GM12878 (cell line): ENCODE data around the gene ARID5B. TPM values are rescaled to one million over a fixed set of nuclear protein-coding genes. Genes with fewer than 3 reads are reported as not detected.

Experiments used
- ATAC-seq: fragments of 200-7000 bp; cut with Tn5 transposase; 3 replicates; pipeline ENCODE4 v1.9.1; 2020; ENCODE audit warnings: mild to moderate bottlenecking, moderate library complexity
- BruUV-seq: library from RNA; stranded (reverse); fragments of 400-500 nt; replicated peaks from 2 replicates; lab custom pipeline; 2021; lab: Mats Ljungman, UMichigan
- CTCF ChIA-PET: fragments of 300-600 bp; sonication (Branson Sonifier 250); formaldehyde crosslinking; extraction: SDS; loops from one replicate; lab custom pipeline; 2021; ENCODE audit warnings: inconsistent platforms; lab: Yijun Ruan, JAX
- POLR2A ChIA-PET: fragments of 350-600 bp; formaldehyde crosslinking; extraction: SDS; loops from one replicate; lab custom pipeline; 2021; ENCODE audit warnings: inconsistent platforms; lab: Charles Lee
- RAD21 ChIA-PET: fragments of 300-600 bp; sonication (Branson Sonifier 250); formaldehyde crosslinking; loops from one replicate; lab custom pipeline; 2023; ENCODE audit warnings: antibody characterized with exemption; ENCODE audit not compliant: unreplicated experiment; lab: Charles Lee
- SMC1A ChIA-PET: fragments of 300-600 bp; sonication (Branson Sonifier 250); formaldehyde crosslinking; loops from one replicate; lab custom pipeline; 2023; ENCODE audit not compliant: unreplicated experiment, uncharacterized antibody; lab: Charles Lee
- DNase-seq: peaks from one replicate; pipeline ENCODE4 v3.0.0-alpha.2; 2011; ENCODE audit warnings: low read depth, low spot score
- FAIRE-seq: peaks from 3 replicates; lab custom pipeline; 2011; peaks lifted over from hg19 to GRCh38; lab: Jason Lieb, UNC
- H2AFZ ChIP-seq: 2 replicates; pipeline ENCODE4 v1.6.0; 2011; ENCODE audit warnings: low read depth, low read length, control low read depth; ENCODE audit not compliant: control insufficient read depth
- H3K27ac ChIP-seq: 2 replicates; pipeline ENCODE4 v1.5.1; 2011; ENCODE audit warnings: control low read depth; ENCODE audit not compliant: control insufficient read depth, insufficient read depth
- H3K27me3 ChIP-seq, 2 experiments: replicated peaks in 1 of 2; 2 replicates each; pipeline versions ENCODE4 v1.6.0 to v1.6.1; 2011; ENCODE audit warnings: low read length in 1 of 2; ENCODE audit not compliant: control insufficient read depth in 2 of 2, insufficient read depth in 2 of 2
- H3K36me3 ChIP-seq, 2 experiments: 2 replicates each; pipeline ENCODE4 v1.5.1; 2011; ENCODE audit warnings: low read length in 1 of 2; ENCODE audit not compliant: control insufficient read depth in 2 of 2, insufficient read depth in 2 of 2
- H3K4me1 ChIP-seq: 2 replicates; pipeline ENCODE4 v1.6.1; 2011; ENCODE audit warnings: mild to moderate bottlenecking, low read length, moderate library complexity, mixed read lengths; ENCODE audit not compliant: control insufficient read depth, insufficient read depth
- H3K4me2 ChIP-seq: 2 replicates; pipeline ENCODE4 v1.6.0; 2011; ENCODE audit warnings: control low read depth; ENCODE audit not compliant: control insufficient read depth, insufficient read depth
- H3K4me3 ChIP-seq: fragments of 200-600 bp; sonication (generic); 2 replicates; pipeline ENCODE4 v1.5.1; 2016
- H3K79me2 ChIP-seq: 2 replicates; pipeline ENCODE4 v1.6.0; 2011; ENCODE audit warnings: low read length; ENCODE audit not compliant: control insufficient read depth, insufficient read depth
- H3K9ac ChIP-seq: 2 replicates; pipeline ENCODE4 v1.8.0; 2011; ENCODE audit warnings: low read length, control low read depth, mixed read lengths; ENCODE audit not compliant: control insufficient read depth, insufficient read depth
- H3K9me3 ChIP-seq: replicated peaks from 3 replicates; pipeline ENCODE4 v1.5.1; 2011; ENCODE audit warnings: mild to moderate bottlenecking, low read length; ENCODE audit not compliant: control insufficient read depth, insufficient read depth
- H4K20me1 ChIP-seq: 2 replicates; pipeline ENCODE4 v1.6.0; 2011; ENCODE audit not compliant: control insufficient read depth, insufficient read depth
- ATF7 ChIP-seq: fragments of 450-650 bp; IDR thresholded peaks from 2 replicates; pipeline ENCODE4 v1.6.1; 2016; ENCODE audit warnings: low read depth, mild to moderate bottlenecking
- BCL11A ChIP-seq: IDR thresholded peaks from 2 replicates; pipeline ENCODE4 v1.6.1; 2011; ENCODE audit warnings: low read depth, low read length
- CHD1 ChIP-seq: IDR thresholded peaks from 2 replicates; pipeline ENCODE4 v1.6.1; 2012; ENCODE audit warnings: low read depth, low read length, improper control_type of control experiment
- DPF2 ChIP-seq: fragments of 450-650 bp; IDR thresholded peaks from 2 replicates; pipeline ENCODE4 v1.6.1; 2017; ENCODE audit warnings: mild to moderate bottlenecking
- KLF5 ChIP-seq: fragments of 450-650 bp; IDR thresholded peaks from 2 replicates; pipeline ENCODE4 v1.6.1; 2014; ENCODE audit warnings: mild to moderate bottlenecking; ENCODE audit not compliant: partially characterized antibody
- MYB ChIP-seq: fragments of 150-350 bp; IDR thresholded peaks from 2 replicates; pipeline ENCODE4 v1.6.1; 2014; ENCODE audit warnings: mild to moderate bottlenecking, low read depth, low read length, borderline replicate concordance
- MYC ChIP-seq: IDR thresholded peaks from 2 replicates; pipeline ENCODE4 v1.6.1; 2011; ENCODE audit warnings: mild to moderate bottlenecking, low read length, moderate library complexity, inconsistent platforms; ENCODE audit not compliant: insufficient read depth, insufficient replicate concordance, insufficient read length, severe bottlenecking
- PAX5 ChIP-seq: IDR thresholded peaks from 2 replicates; pipeline ENCODE4 v1.6.1; 2011; ENCODE audit warnings: low read depth, low read length, borderline replicate concordance
- PAX8 ChIP-seq: fragments of 450-650 bp; IDR thresholded peaks from 2 replicates; pipeline ENCODE4 v1.6.1; 2017; ENCODE audit warnings: mild to moderate bottlenecking, moderate library complexity
- RFX5 ChIP-seq: IDR thresholded peaks from 2 replicates; pipeline ENCODE4 v1.6.1; 2011; ENCODE audit warnings: low read depth, low read length, improper control_type of control experiment
- SREBF2 ChIP-seq: IDR thresholded peaks from 2 replicates; pipeline ENCODE4 v1.6.1; 2012; ENCODE audit warnings: mild to moderate bottlenecking, low read length
- ZNF207 ChIP-seq: fragments of 450-650 bp; IDR thresholded peaks from 2 replicates; pipeline ENCODE4 v1.6.1; 2014; ENCODE audit warnings: antibody characterized with exemption, mild to moderate bottlenecking, borderline replicate concordance
- WGBS: methylation state at CpG from one replicate; pipeline ENCODE4 v1.1.6; 2016; ENCODE audit warnings: low lambda C conversion rate; ENCODE audit not compliant: insufficient replicate concordance, insufficient coverage; ENCODE audit errors: missing lambda C conversion rate; 5-methylcytosine and 5-hydroxymethylcytosine counted together
- in situ Hi-C: fragments of 300-500 bp; cut with MboI; formaldehyde crosslinking; loops from 9 replicates; pipeline ENCODE4 v1.14.3; 2018; ENCODE audit warnings: mixed read lengths
- intact Hi-C: fragments of 100-400 bp; cut with micrococcal nuclease; formaldehyde crosslinking; loops from one replicate; pipeline ENCODE4 v1.14.2; 2022; ENCODE audit not compliant: unreplicated experiment
- polyA plus RNA-seq, 11 experiments: library from polyadenylated mRNA; depleted of rRNA in 4 of 11; unstranded in 6 of 11; stranded (reverse) in 5 of 11; fragments of >200 nt; fragmentation: Nextera tagmentation in 4 of 11; fragmentation: Illumina TruSeq in 1 of 11; extraction: Ambion mirVana in 4 of 11; extraction: Trizol in 1 of 11; gene quantifications; 1 replicate in 1 of 11; 2 replicates in 10 of 11; pipeline versions ENCODE4 v1.2.1 to v1.2.3, GENCODE V29; 2011 to 2016; ENCODE audit warnings: inconsistent platforms in 2 of 11, missing spikeins in 2 of 11, low read depth in 1 of 11
- total RNA-seq, 4 experiments: library from RNA; depleted of rRNA in 3 of 4; stranded (reverse); fragments of >200 nt in 3 of 4; fragmentation: Illumina TruSeq in 1 of 4; extraction: Trizol in 1 of 4; gene quantifications; 2 replicates each; pipeline versions ENCODE4 v1.2.1 to v1.2.3, GENCODE V29; 2013 to 2021
- TF ChIP-seq, protein P1 (sequence below): fragments of 450-650 bp; IDR thresholded peaks from 2 replicates; pipeline ENCODE4 v1.6.1; 2018; ENCODE audit warnings: borderline replicate concordance, mild to moderate bottlenecking; ENCODE audit not compliant: partially characterized antibody
- TF ChIP-seq, protein P2 (sequence below): fragments of 450-650 bp; IDR thresholded peaks from 2 replicates; pipeline ENCODE4 v1.6.1; 2017; ENCODE audit warnings: antibody characterized with exemption, mild to moderate bottlenecking, moderate library complexity
- TF ChIP-seq, protein P3 (sequence below): fragments of 450-650 bp; IDR thresholded peaks from 2 replicates; pipeline ENCODE4 v1.6.1; 2017; ENCODE audit warnings: low read depth, mild to moderate bottlenecking, moderate library complexity

ARID5B gene
- total and polyA plus RNA-seq, 10 of the 15 experiments (the other 5 are each of a cell fraction or from before 2014, with no cell fraction given) = 2.7 to 8.5 (median 6.1) TPM

DNA sequence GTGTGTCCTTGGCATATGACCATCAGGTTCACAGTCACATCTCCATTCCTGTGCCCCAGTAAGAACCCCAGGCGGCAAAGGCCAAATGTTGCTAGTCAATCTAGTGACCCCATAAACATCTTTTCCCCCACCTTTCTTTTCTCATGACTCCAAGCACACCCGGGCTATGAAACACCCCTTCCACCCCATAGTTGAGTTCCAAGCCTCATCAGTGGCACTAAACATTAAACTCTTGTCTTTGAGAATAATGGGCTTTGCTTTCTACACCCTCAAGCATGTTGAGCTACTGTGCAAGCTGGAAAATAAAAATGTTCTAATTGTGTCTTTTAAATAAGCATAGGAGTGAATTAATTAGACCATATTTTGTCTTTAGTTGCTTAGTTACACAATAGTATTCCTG is 9.4 kb downstream of the ARID5B start:
- H3K27me3 ChIP-seq = no peaks in the 10 kb centered on the region
- ChIA-PET POLR2A (no interaction called here), RAD21 (no interaction called here)
- no peak for DNase-seq
- no peaks in the 10 kb centered on the region for H4K20me1 ChIP-seq
- no peaks in the 10 kb centered on the region; the same call in 1 of the 2 replicates for H3K4me1 ChIP-seq
- intact Hi-C loops (no loop called here), in situ Hi-C loops (no loop called here)
- no peak overlapping the region for H3K27ac ChIP-seq
- no peak overlapping the region for H3K9ac ChIP-seq
- BruUV-seq = no TSS peak
- H3K9me3 ChIP-seq = no peaks in the 10 kb centered on the region; the same call in 1 of the 3 replicates
- WGBS = 75% methylated on average over 2 of the region's 2 CpGs
- ATAC-seq = no peak
- no peak overlapping the region for H3K4me3 ChIP-seq
- no peak for FAIRE-seq
- TF ChIP-seq ATF7 (no peak), MYC (no peak), PAX8 (no peak), PAX5 (no peak), RFX5 (no peak), CHD1 (no peak), BCL11A (no peak), ZNF207 (no peak), MYB (no peak), KLF5 (no peak), SREBF2 (no peak), DPF2 (no peak)
- TF ChIP-seq, protein P1, sequence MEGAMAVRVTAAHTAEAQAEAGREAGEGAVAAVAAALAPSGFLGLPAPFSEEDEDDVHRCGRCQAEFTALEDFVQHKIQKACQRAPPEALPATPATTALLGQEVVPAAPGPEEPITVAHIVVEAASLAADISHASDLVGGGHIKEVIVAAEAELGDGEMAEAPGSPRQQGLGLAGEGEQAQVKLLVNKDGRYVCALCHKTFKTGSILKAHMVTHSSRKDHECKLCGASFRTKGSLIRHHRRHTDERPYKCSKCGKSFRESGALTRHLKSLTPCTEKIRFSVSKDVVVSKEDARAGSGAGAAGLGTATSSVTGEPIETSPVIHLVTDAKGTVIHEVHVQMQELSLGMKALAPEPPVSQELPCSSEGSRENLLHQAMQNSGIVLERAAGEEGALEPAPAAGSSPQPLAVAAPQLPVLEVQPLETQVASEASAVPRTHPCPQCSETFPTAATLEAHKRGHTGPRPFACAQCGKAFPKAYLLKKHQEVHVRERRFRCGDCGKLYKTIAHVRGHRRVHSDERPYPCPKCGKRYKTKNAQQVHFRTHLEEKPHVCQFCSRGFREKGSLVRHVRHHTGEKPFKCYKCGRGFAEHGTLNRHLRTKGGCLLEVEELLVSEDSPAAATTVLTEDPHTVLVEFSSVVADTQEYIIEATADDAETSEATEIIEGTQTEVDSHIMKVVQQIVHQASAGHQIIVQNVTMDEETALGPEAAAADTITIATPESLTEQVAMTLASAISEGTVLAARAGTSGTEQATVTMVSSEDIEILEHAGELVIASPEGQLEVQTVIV = no peak
- TF ChIP-seq, protein P2, sequence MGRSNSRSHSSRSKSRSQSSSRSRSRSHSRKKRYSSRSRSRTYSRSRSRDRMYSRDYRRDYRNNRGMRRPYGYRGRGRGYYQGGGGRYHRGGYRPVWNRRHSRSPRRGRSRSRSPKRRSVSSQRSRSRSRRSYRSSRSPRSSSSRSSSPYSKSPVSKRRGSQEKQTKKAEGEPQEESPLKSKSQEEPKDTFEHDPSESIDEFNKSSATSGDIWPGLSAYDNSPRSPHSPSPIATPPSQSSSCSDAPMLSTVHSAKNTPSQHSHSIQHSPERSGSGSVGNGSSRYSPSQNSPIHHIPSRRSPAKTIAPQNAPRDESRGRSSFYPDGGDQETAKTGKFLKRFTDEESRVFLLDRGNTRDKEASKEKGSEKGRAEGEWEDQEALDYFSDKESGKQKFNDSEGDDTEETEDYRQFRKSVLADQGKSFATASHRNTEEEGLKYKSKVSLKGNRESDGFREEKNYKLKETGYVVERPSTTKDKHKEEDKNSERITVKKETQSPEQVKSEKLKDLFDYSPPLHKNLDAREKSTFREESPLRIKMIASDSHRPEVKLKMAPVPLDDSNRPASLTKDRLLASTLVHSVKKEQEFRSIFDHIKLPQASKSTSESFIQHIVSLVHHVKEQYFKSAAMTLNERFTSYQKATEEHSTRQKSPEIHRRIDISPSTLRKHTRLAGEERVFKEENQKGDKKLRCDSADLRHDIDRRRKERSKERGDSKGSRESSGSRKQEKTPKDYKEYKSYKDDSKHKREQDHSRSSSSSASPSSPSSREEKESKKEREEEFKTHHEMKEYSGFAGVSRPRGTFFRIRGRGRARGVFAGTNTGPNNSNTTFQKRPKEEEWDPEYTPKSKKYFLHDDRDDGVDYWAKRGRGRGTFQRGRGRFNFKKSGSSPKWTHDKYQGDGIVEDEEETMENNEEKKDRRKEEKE = no peak
- TF ChIP-seq, protein P3, sequence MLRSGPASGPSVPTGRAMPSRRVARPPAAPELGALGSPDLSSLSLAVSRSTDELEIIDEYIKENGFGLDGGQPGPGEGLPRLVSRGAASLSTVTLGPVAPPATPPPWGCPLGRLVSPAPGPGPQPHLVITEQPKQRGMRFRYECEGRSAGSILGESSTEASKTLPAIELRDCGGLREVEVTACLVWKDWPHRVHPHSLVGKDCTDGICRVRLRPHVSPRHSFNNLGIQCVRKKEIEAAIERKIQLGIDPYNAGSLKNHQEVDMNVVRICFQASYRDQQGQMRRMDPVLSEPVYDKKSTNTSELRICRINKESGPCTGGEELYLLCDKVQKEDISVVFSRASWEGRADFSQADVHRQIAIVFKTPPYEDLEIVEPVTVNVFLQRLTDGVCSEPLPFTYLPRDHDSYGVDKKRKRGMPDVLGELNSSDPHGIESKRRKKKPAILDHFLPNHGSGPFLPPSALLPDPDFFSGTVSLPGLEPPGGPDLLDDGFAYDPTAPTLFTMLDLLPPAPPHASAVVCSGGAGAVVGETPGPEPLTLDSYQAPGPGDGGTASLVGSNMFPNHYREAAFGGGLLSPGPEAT = no peak
- TF ChIP-seq, all 136 proteins: peak for 0
- no peak overlapping the region for H2AFZ ChIP-seq
- H3K79me2 ChIP-seq = peaks cover 61% of the 10 kb centered on the region
- SMC1A ChIA-PET = no interaction called here
- CTCF ChIA-PET = no interaction called here
- H3K4me2 ChIP-seq = no peak overlapping the region
- peaks cover 0 to 12% of the 10 kb centered on the region in 2 experiments; a peak in 1 of 4 replicates for H3K36me3 ChIP-seq
